K562 (cell line): Measurements from ENCODE around the gene SPDEF. TPM values are rescaled to one million over a fixed set of nuclear protein-coding genes. Genes with fewer than 3 reads are reported as not detected.

Experiments used
- ATAC-seq: fragments of 200-7000 bp; cut with Tn5 transposase; 3 replicates; pipeline ENCODE4 v1.9.1; 2020; ENCODE audit warnings: moderate library complexity
- BruUV-seq: library from RNA; stranded (reverse); fragments of 400-500 nt; replicated peaks from 2 replicates; lab custom pipeline; 2021; lab: Mats Ljungman, UMichigan
- CTCF ChIA-PET: fragments of 300-600 bp; formaldehyde crosslinking; extraction: SDS; loops from one replicate; lab custom pipeline; 2021; ENCODE audit warnings: low intra/inter-chr PET ratio; lab: Yijun Ruan, JAX
- POLR2A ChIA-PET: fragments of 300-600, 350-650 bp; sonication (Branson Sonifier 250); formaldehyde crosslinking; extraction: SDS; loops from one replicate; lab custom pipeline; 2021; ENCODE audit warnings: antibody characterized with exemption, inconsistent platforms; lab: Yijun Ruan, JAX
- DNase-seq, 4 experiments: peaks; one replicate each; pipeline versions ENCODE4 v3.0.0 to v3.0.0-alpha.2; 2011 to 2018; ENCODE audit warnings: low spot score in 3 of 4, mixed read lengths in 3 of 4; ENCODE audit errors: extremely low read depth in 1 of 4
- FAIRE-seq: peaks from 2 replicates; lab custom pipeline; 2011; peaks lifted over from hg19 to GRCh38; lab: Jason Lieb, UNC
- H2AFZ ChIP-seq: 2 replicates; pipeline ENCODE4 v1.6.0; 2011; ENCODE audit warnings: low read depth, low read length, control low read depth, inconsistent platforms
- H3K27ac ChIP-seq: fragments of 200-600 bp; 3 replicates; pipeline ENCODE4 v1.8.0; 2011; ENCODE audit warnings: low read depth, mild to moderate bottlenecking, control low read depth, inconsistent platforms, low read length, moderate library complexity, mixed read lengths; ENCODE audit errors: extremely low read depth
- H3K27me3 ChIP-seq, 2 experiments: fragments of 300-600 bp in 1 of 2; 2 replicates in 1 of 2; 3 replicates in 1 of 2; pipeline versions ENCODE4 v1.6.0 to v1.8.0; 2011; ENCODE audit warnings: inconsistent platforms in 2 of 2, low read length in 2 of 2, mild to moderate bottlenecking in 1 of 2, mixed read lengths in 1 of 2, moderate library complexity in 1 of 2; ENCODE audit not compliant: control insufficient read depth in 2 of 2, insufficient read depth in 2 of 2
- H3K36me3 ChIP-seq: fragments of 300-600 bp; 3 replicates; pipeline ENCODE4 v1.8.0; 2011; ENCODE audit warnings: mild to moderate bottlenecking, low read length, inconsistent platforms; ENCODE audit not compliant: control insufficient read depth, insufficient read depth
- H3K4me1 ChIP-seq, 2 experiments: fragments of 200-600 bp in 1 of 2; replicated peaks in 1 of 2; 2 replicates in 1 of 2; 3 replicates in 1 of 2; pipeline versions ENCODE4 v1.5.1 to v1.8.0; 2011; ENCODE audit warnings: inconsistent platforms in 2 of 2, low read length in 2 of 2, mild to moderate bottlenecking in 1 of 2, mixed read lengths in 1 of 2, moderate library complexity in 1 of 2; ENCODE audit not compliant: control insufficient read depth in 2 of 2, insufficient read depth in 2 of 2
- H3K4me2 ChIP-seq: 2 replicates; pipeline ENCODE4 v1.6.1; 2011; ENCODE audit warnings: low read length, control low read depth, inconsistent platforms, mixed read lengths; ENCODE audit not compliant: insufficient read depth
- H3K4me3 ChIP-seq: fragments of 200-600 bp; sonication (generic), shearing (Covaris generic); 2 replicates; pipeline ENCODE4 v1.5.1; 2016; ENCODE audit warnings: control low read depth, inconsistent platforms
- H3K79me2 ChIP-seq: fragments of 200-600 bp; 3 replicates; pipeline ENCODE4 v1.8.0; 2011; ENCODE audit warnings: low read length, inconsistent platforms; ENCODE audit not compliant: control insufficient read depth, insufficient read depth
- H3K9ac ChIP-seq, 2 experiments: 2 replicates each; pipeline versions ENCODE4 v1.6.0 to v1.6.1; 2011; ENCODE audit warnings: low read depth in 2 of 2, low read length in 2 of 2, control low read depth in 1 of 2, inconsistent platforms in 1 of 2, mild to moderate bottlenecking in 1 of 2, mixed read lengths in 1 of 2; ENCODE audit not compliant: insufficient read depth in 1 of 2
- H3K9me1 ChIP-seq: one replicate; pipeline ENCODE4 v1.6.0; 2011; ENCODE audit warnings: inconsistent platforms, mild to moderate bottlenecking, low read length, moderate library complexity; ENCODE audit not compliant: control insufficient read depth, insufficient read depth
- H3K9me3 ChIP-seq: replicated peaks from 2 replicates; pipeline ENCODE4 v1.5.1; 2011; ENCODE audit warnings: low read depth, low read length, inconsistent platforms; ENCODE audit not compliant: control insufficient read depth, insufficient read depth
- H4K20me1 ChIP-seq: replicated peaks from 2 replicates; pipeline ENCODE4 v1.6.1; 2011; ENCODE audit warnings: low read length, inconsistent platforms, mixed read lengths; ENCODE audit not compliant: control insufficient read depth, insufficient read depth
- CBX1 ChIP-seq: sonication (generic); IDR thresholded peaks from 2 replicates; pipeline ENCODE4 v1.6.1; 2016; ENCODE audit warnings: antibody characterized with exemption, low read depth, mild to moderate bottlenecking
- CUX1 ChIP-seq: fragments of 200-800 bp; sonication (Bioruptor generic); IDR thresholded peaks from 2 replicates; pipeline ENCODE4 v1.6.1; 2016; ENCODE audit warnings: missing genetic modification characterization, missing compliant biosample characterization
- EZH2 ChIP-seq: IDR thresholded peaks from 2 replicates; pipeline ENCODE4 v1.6.1; 2012; ENCODE audit warnings: low read depth, mild to moderate bottlenecking, inconsistent platforms, low read length, borderline replicate concordance
- HLTF ChIP-seq: fragments of 450-650 bp; IDR thresholded peaks from 2 replicates; pipeline ENCODE4 v1.6.1; 2016
- MYNN ChIP-seq, 2 experiments: sonication (generic); formaldehyde crosslinking in 1 of 2; IDR thresholded peaks; 2 replicates each; pipeline versions ENCODE4 v1.5.0 to v1.6.1; 2016 to 2020; ENCODE audit warnings: antibody characterized with exemption in 1 of 2, missing genetic modification reagents in 1 of 2
- SMAD1 ChIP-seq: fragments of 150-350 bp; IDR thresholded peaks from 2 replicates; pipeline ENCODE4 v1.6.1; 2014; ENCODE audit warnings: low read length, low read depth; ENCODE audit not compliant: partially characterized antibody
- ZBTB26 ChIP-seq: fragments of 450-650 bp; formaldehyde crosslinking; IDR thresholded peaks from 2 replicates; pipeline ENCODE4 v1.4.0; 2022; ENCODE audit warnings: missing genetic modification characterization
- ZHX1 ChIP-seq: fragments of 150-350 bp; conservative IDR thresholded peaks from 2 replicates; pipeline ENCODE4 v1.6.1; 2014; ENCODE audit warnings: low read length
- ZNF12 ChIP-seq: sonication (generic); formaldehyde crosslinking; IDR thresholded peaks from 2 replicates; pipeline ENCODE4 v1.4.0; 2020; ENCODE audit warnings: mild to moderate bottlenecking, missing genetic modification reagents
- ZNF274 ChIP-seq: IDR thresholded peaks from 2 replicates; pipeline ENCODE4 v1.6.1; 2011; ENCODE audit warnings: low read depth, mild to moderate bottlenecking, low read length, moderate library complexity, borderline replicate concordance
- ZNF384 ChIP-seq: IDR thresholded peaks from 2 replicates; pipeline ENCODE4 v1.6.1; 2012; ENCODE audit warnings: low read depth, low read length, improper control_type of control experiment
- ZNF589 ChIP-seq: fragments of 200-800 bp; sonication (Bioruptor generic); IDR thresholded peaks from 2 replicates; pipeline ENCODE4 v1.6.1; 2016; ENCODE audit warnings: low read depth, missing genetic modification characterization, missing compliant biosample characterization
- WGBS: fragments of 100-300 bp; shearing (Covaris generic); methylation state at CpG from one replicate; pipeline ENCODE4 v1.1.6; 2016; ENCODE audit warnings: low coverage, mixed read lengths; ENCODE audit not compliant: insufficient coverage; ENCODE audit errors: missing lambda C conversion rate; 5-methylcytosine and 5-hydroxymethylcytosine counted together
- in situ Hi-C: fragments of 300-500 bp; cut with MboI; formaldehyde crosslinking; loops from 4 replicates; pipeline ENCODE4 v1.15.0; 2018; ENCODE audit warnings: inconsistent platforms, mixed read lengths
- intact Hi-C: fragments of 100-400 bp; cut with micrococcal nuclease; formaldehyde crosslinking; loops from 2 replicates; pipeline ENCODE4 v1.14.2; 2022
- polyA plus RNA-seq, 8 experiments: library from polyadenylated mRNA; depleted of rRNA in 4 of 8; stranded (reverse) in 5 of 8; unstranded in 3 of 8; fragments of >200 nt; fragmentation: Nextera tagmentation in 2 of 8; fragmentation: Illumina TruSeq in 1 of 8; extraction: Ambion mirVana in 2 of 8; extraction: Trizol in 1 of 8; gene quantifications; 2 replicates each; pipeline versions ENCODE4 v1.2.1 to v1.2.3, GENCODE V29; 2011 to 2014; ENCODE audit warnings: inconsistent platforms in 1 of 8, missing spikeins in 1 of 8
- total RNA-seq, 7 experiments: library from RNA; depleted of rRNA in 6 of 7; stranded (reverse); fragments of >200 nt in 6 of 7; fragmentation: Illumina TruSeq in 2 of 7; extraction: Trizol in 2 of 7; gene quantifications; 2 replicates each; pipeline versions ENCODE4 v1.2.1 to v1.2.3, GENCODE V29; 2011 to 2021; ENCODE audit warnings: low replicate concordance in 1 of 7

SPDEF gene
- total and polyA plus RNA-seq, 9 of the 15 experiments (the other 6 are each of a cell fraction or from before 2014, with no cell fraction given) = 0.04 to 0.12 (median 0.11) TPM; not detected in 5

- no peaks in the 10 kb centered on the region for H3K9me3 ChIP-seq
- ATAC-seq (no peak), DNase-seq (no peak), FAIRE-seq (no peak)
- no peaks in the 10 kb centered on the region for H3K9me1 ChIP-seq
- H3K36me3 ChIP-seq = peaks cover 42% of the 10 kb centered on the region
- intact Hi-C loops = no loop called here
- H3K27ac ChIP-seq = no peak overlapping the region
- no peak overlapping the region for H3K9ac ChIP-seq
- peaks cover 72% of the 10 kb centered on the region for H3K79me2 ChIP-seq
- ChIA-PET CTCF (no interaction called here), POLR2A (interaction anchor here (0.6 to 1.0 kb wide), 3 partner anchors 11 to 35 kb away, joined by 3 read pairs; no protein-coding TSS in a partner anchor)
- in situ Hi-C loops = no loop called here
- no peak overlapping the region for H3K4me2 ChIP-seq
- no TSS peak for BruUV-seq
- H3K4me3 ChIP-seq = no peak overlapping the region
- peaks cover 4 to 10% of the 10 kb centered on the region in 2 experiments; a peak in 2 of 5 replicates for H3K4me1 ChIP-seq
- WGBS = 72% methylated on average over 3 of the region's 3 CpGs
- H4K20me1 ChIP-seq = peaks cover 46% of the 10 kb centered on the region
- H2AFZ ChIP-seq = no peak overlapping the region
- H3K27me3 ChIP-seq = no peaks in the 10 kb centered on the region
- no peak for TF ChIP-seq SMAD1
- no peak for TF ChIP-seq ZHX1
- no peak for TF ChIP-seq ZNF589 (CRISPR knock-in tag)
- no peak for TF ChIP-seq ZNF274
- no peak for TF ChIP-seq CBX1
- TF ChIP-seq HLTF = no peak
- TF ChIP-seq CUX1 (CRISPR knock-in tag) = no peak
- TF ChIP-seq MYNN (IDR thresholded peaks at IDR 0.05) = no peak
- no peak for TF ChIP-seq MYNN (CRISPR knock-in tag; IDR thresholded peaks at IDR 0.05)
- no peak for TF ChIP-seq ZNF12 (CRISPR knock-in tag)
- no peak for TF ChIP-seq ZNF384
- no peak for TF ChIP-seq EZH2
- no peak for TF ChIP-seq ZBTB26 (CRISPR knock-in tag)
Observed at GRCh38 chr6:34598712-34599111, 42.6 kb upstream of the SPDEF start.
